Keratinocyte (primary cell): ENCODE measurements around the gene C1QC. TPM values are rescaled to one million over a fixed set of nuclear protein-coding genes. Genes with fewer than 3 reads are reported as not detected.

ENCODE experiments used
- DNase-seq: peaks from one replicate; pipeline ENCODE4 v3.0.0-alpha.2; 2011; ENCODE audit warnings: low read depth, missing footprints, low spot score
- FAIRE-seq: peaks from 2 replicates; lab custom pipeline; 2011; peaks lifted over from hg19 to GRCh38; lab: Jason Lieb, UNC
- H2AFZ ChIP-seq: 2 replicates; pipeline ENCODE4 v1.6.0; 2012; ENCODE audit warnings: low read length, control low read depth, inconsistent platforms; ENCODE audit not compliant: control insufficient read depth
- H3K27ac ChIP-seq: 2 replicates; pipeline ENCODE4 v1.5.1; 2011; ENCODE audit warnings: low read length; ENCODE audit not compliant: control insufficient read depth, insufficient read depth
- H3K27me3 ChIP-seq: 3 replicates; pipeline ENCODE4 v1.6.0; 2011; ENCODE audit warnings: low read length; ENCODE audit not compliant: control insufficient read depth, insufficient read depth; ENCODE audit errors: extremely low read depth
- H3K36me3 ChIP-seq, 2 experiments: 2 replicates in 1 of 2; 3 replicates in 1 of 2; pipeline ENCODE4 v1.5.1; 2011; ENCODE audit warnings: low read length in 2 of 2, mild to moderate bottlenecking in 1 of 2; ENCODE audit not compliant: control insufficient read depth in 2 of 2, insufficient read depth in 2 of 2; ENCODE audit errors: extremely low read depth in 1 of 2
- H3K4me1 ChIP-seq: 3 replicates; pipeline ENCODE4 v1.5.1; 2011; ENCODE audit warnings: low read length; ENCODE audit not compliant: control insufficient read depth, insufficient read depth; ENCODE audit errors: extremely low read depth
- H3K4me2 ChIP-seq: 3 replicates; pipeline ENCODE4 v1.6.0; 2011; ENCODE audit warnings: low read depth, low read length; ENCODE audit not compliant: control insufficient read depth, insufficient read depth; ENCODE audit errors: extremely low read depth
- H3K4me3 ChIP-seq, 3 experiments: fragments of 200-600 bp in 1 of 3; sonication (generic) in 1 of 3; 2 replicates in 2 of 3; 3 replicates in 1 of 3; pipeline ENCODE4 v1.5.1; 2011 to 2016; ENCODE audit warnings: low read length in 3 of 3, mild to moderate bottlenecking in 3 of 3, control low read depth in 2 of 3, inconsistent platforms in 1 of 3, low read depth in 1 of 3, mixed read lengths in 1 of 3, mixed run types in 1 of 3, moderate library complexity in 1 of 3; ENCODE audit not compliant: control insufficient read depth in 2 of 3, insufficient read depth in 2 of 3; ENCODE audit errors: extremely low read depth in 1 of 3
- H3K79me2 ChIP-seq: 2 replicates; pipeline ENCODE4 v1.6.0; 2012; ENCODE audit warnings: low read length; ENCODE audit not compliant: control insufficient read depth, insufficient read depth
- H3K9ac ChIP-seq: 3 replicates; pipeline ENCODE4 v1.6.0; 2011; ENCODE audit warnings: low read length; ENCODE audit not compliant: control insufficient read depth, insufficient read depth; ENCODE audit errors: extremely low read depth
- H3K9me1 ChIP-seq: 3 replicates; pipeline ENCODE4 v1.6.0; 2011; ENCODE audit warnings: low read length; ENCODE audit not compliant: control insufficient read depth, insufficient read depth; ENCODE audit errors: extremely low read depth
- H3K9me3 ChIP-seq: 2 replicates; pipeline ENCODE4 v1.5.1; 2012; ENCODE audit warnings: low read depth, low read length; ENCODE audit not compliant: control insufficient read depth
- H4K20me1 ChIP-seq: 3 replicates; pipeline ENCODE4 v1.6.0; 2011; ENCODE audit warnings: low read length; ENCODE audit not compliant: control insufficient read depth, insufficient read depth; ENCODE audit errors: extremely low read depth
- EZH2 ChIP-seq: IDR thresholded peaks from one replicate; pipeline ENCODE4 v1.6.1; 2012; ENCODE audit warnings: inconsistent platforms, mild to moderate bottlenecking, low read length, moderate library complexity
- dilution Hi-C: fragments of 300-500 bp; cut with MboI; formaldehyde crosslinking; loops from one replicate; pipeline ENCODE4 v1.7.0; 2020; ENCODE audit warnings: low sequenced_read_pairs; ENCODE audit not compliant: extremely low pct_ligation_motif_present
- polyA plus RNA-seq, 5 experiments: library from polyadenylated mRNA; depleted of rRNA in 3 of 5; stranded (reverse) in 3 of 5; stranded (forward) in 1 of 5; unstranded in 1 of 5; fragments of >200 nt; gene quantifications; 1 replicate in 1 of 5; 2 replicates in 3 of 5; 3 replicates in 1 of 5; pipeline versions ENCODE4 v1.2.1 to v1.2.3, GENCODE V29; 2011 to 2012; ENCODE audit warnings: missing spikeins in 2 of 5, low read depth in 1 of 5, low replicate concordance in 1 of 5
- TF ChIP-seq, protein P1 (sequence below), 3 experiments: IDR thresholded peaks in 1 of 3; conservative IDR thresholded peaks in 1 of 3; optimal IDR thresholded peaks in 1 of 3; 2 replicates in 2 of 3; 3 replicates in 1 of 3; pipeline versions ENCODE3 to v1.5.1; 2011; ENCODE audit warnings: low read length in 3 of 3, mild to moderate bottlenecking in 3 of 3, moderate library complexity in 2 of 3, control low read depth in 1 of 3, inconsistent platforms in 1 of 3; ENCODE audit not compliant: insufficient read depth in 2 of 3; ENCODE audit errors: extremely low read depth in 1 of 3

The C1QC gene
- polyA plus RNA-seq, 1 donor (not counting 4 experiments of a cell fraction or from before 2014, with no cell fraction given), result not detected

DNA sequence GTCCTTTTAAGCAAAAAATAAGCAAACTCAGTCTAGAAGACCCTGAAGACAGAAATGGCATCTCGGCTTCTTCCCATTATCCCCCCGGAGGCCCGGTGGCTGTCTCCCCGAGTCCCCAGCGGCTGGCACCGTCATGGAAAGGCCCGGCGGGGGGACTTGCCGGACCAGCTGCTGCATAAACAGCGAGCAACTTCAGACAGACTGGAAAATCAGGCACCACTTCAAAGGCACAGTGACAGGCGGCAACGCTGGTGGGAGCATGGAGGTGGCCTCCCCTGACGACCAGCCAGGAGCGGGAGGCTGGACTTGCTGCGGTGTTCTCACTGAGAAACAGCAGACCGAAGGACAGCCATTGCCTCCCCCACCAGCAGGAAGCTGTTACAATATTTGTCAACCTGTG is 25.4 kb upstream of the C1QC start:
- TF ChIP-seq, protein P1, sequence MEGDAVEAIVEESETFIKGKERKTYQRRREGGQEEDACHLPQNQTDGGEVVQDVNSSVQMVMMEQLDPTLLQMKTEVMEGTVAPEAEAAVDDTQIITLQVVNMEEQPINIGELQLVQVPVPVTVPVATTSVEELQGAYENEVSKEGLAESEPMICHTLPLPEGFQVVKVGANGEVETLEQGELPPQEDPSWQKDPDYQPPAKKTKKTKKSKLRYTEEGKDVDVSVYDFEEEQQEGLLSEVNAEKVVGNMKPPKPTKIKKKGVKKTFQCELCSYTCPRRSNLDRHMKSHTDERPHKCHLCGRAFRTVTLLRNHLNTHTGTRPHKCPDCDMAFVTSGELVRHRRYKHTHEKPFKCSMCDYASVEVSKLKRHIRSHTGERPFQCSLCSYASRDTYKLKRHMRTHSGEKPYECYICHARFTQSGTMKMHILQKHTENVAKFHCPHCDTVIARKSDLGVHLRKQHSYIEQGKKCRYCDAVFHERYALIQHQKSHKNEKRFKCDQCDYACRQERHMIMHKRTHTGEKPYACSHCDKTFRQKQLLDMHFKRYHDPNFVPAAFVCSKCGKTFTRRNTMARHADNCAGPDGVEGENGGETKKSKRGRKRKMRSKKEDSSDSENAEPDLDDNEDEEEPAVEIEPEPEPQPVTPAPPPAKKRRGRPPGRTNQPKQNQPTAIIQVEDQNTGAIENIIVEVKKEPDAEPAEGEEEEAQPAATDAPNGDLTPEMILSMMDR (optimal IDR thresholded peaks at IDR 0.05 in 1 of 3, IDR thresholded peaks at IDR 0.05 in 1 of 3, conservative IDR thresholded peaks at IDR 0.05 in 1 of 3; ENCODE audit: extremely low read depth in 1 of 3, insufficient read depth in 2 of 3, low read length in 3 of 3), result no peak
- no peak for TF ChIP-seq EZH2
- Histone ChIP-seq H3K9me3 (no peaks in the 10 kb centered on the region), H2AFZ (no peak overlapping the region), H3K79me2 (no peaks in the 10 kb centered on the region), H3K4me3 (no peak overlapping the region), H3K27me3 (peaks cover 36% of the 10 kb centered on the region), H3K27ac (no peak overlapping the region), H3K4me1 (no peaks in the 10 kb centered on the region), H3K9me1 (no peaks in the 10 kb centered on the region), H3K36me3 (no peaks in the 10 kb centered on the region), H3K9ac (no peak overlapping the region), H4K20me1 (no peaks in the 10 kb centered on the region), H3K4me2 (no peak overlapping the region)
- DNase-seq (no peak), FAIRE-seq (no peak)
- dilution Hi-C loops, result no loop called here

DNA sequence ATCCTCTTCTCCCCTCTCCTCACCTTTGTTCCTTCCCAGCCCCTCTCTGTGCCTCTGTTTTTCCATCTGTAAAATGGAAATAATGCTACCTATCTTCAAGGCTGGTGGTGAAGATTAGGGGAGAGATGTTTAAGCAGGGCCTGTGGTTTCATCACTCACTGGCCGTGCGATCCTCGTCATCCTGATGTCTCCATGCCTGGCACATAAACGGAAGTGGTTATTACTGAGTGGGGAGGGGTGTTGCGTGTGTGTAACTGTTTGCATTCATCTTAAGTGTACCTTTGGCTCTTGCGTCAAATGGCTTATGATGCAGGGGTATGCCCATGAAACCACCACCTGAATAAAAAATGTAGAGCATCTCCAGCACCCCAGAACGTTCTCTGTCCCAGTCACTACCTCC is 24.2 kb upstream of the C1QC start:
- H3K4me2 ChIP-seq, result no peak overlapping the region
- H4K20me1 ChIP-seq, result no peaks in the 10 kb centered on the region
- no peaks in the 10 kb centered on the region for H3K9me3 ChIP-seq
- H3K4me1 ChIP-seq, result no peaks in the 10 kb centered on the region
- H3K9me1 ChIP-seq, result no peaks in the 10 kb centered on the region
- H3K36me3 ChIP-seq, result no peaks in the 10 kb centered on the region
- FAIRE-seq (no peak), DNase-seq (no peak)
- H2AFZ ChIP-seq, result no peak overlapping the region
- TF ChIP-seq, protein P1 (optimal IDR thresholded peaks at IDR 0.05 in 1 of 3, IDR thresholded peaks at IDR 0.05 in 1 of 3, conservative IDR thresholded peaks at IDR 0.05 in 1 of 3; ENCODE audit: extremely low read depth in 1 of 3, insufficient read depth in 2 of 3, low read length in 3 of 3), result no peak
- no peak for TF ChIP-seq EZH2
- no peak overlapping the region for H3K9ac ChIP-seq
- H3K27me3 ChIP-seq, result peaks cover 36% of the 10 kb centered on the region
- H3K4me3 ChIP-seq, result no peak overlapping the region
- dilution Hi-C loops, result no loop called here
- H3K79me2 ChIP-seq, result no peaks in the 10 kb centered on the region
- no peak overlapping the region for H3K27ac ChIP-seq
